Breast epithelium (tissue), 4 donors: ENCODE results near the gene FCN2. TPM values are rescaled to one million over a fixed set of nuclear protein-coding genes. Genes with fewer than 3 reads are reported as not detected.

Experiments used
- DNase-seq, 2 donors: peaks; one replicate each; pipeline ENCODE4 v3.0.0-alpha.2; 2019; ENCODE audit warnings: low spot score in 2 of 2
- H3K27ac ChIP-seq, 2 donors: fragments of 200-600 bp; sonication (generic) in 1 of 2; one replicate each; pipeline ENCODE4 v1.5.1; 2016 to 2019; ENCODE audit warnings: mild to moderate bottlenecking in 1 of 2
- H3K27me3 ChIP-seq, 2 donors: fragments of 200-600 bp; sonication (generic) in 1 of 2; one replicate each; pipeline versions ENCODE4 v1.5.1 to v1.6.0; 2017 to 2019; ENCODE audit warnings: control low read depth in 1 of 2, mild to moderate bottlenecking in 1 of 2
- H3K36me3 ChIP-seq: fragments of 200-600 bp; one replicate; pipeline ENCODE4 v1.5.1; 2019
- H3K4me1 ChIP-seq, 2 donors: fragments of 200-600 bp; sonication (generic); one replicate each; pipeline ENCODE4 v1.5.1; 2016 to 2019; ENCODE audit warnings: control low read depth in 1 of 2
- H3K4me3 ChIP-seq, 3 donors: fragments of 200-600 bp; sonication (generic); 1 replicate in 2 of 3; 2 replicates in 1 of 3; pipeline ENCODE4 v1.5.1; 2016 to 2019; ENCODE audit warnings: mild to moderate bottlenecking in 3 of 3, moderate library complexity in 2 of 3
- H3K9me3 ChIP-seq, 2 donors: fragments of 200-600 bp; sonication (generic) in 1 of 2; one replicate each; pipeline ENCODE4 v1.5.1; 2016 to 2019; ENCODE audit warnings: control low read depth in 1 of 2
- POLR2A ChIP-seq: fragments of 450-650 bp; IDR thresholded peaks from one replicate; pipeline ENCODE4 v1.6.1; 2016; ENCODE audit warnings: antibody characterized with exemption, mild to moderate bottlenecking, moderate library complexity
- POLR2AphosphoS5 ChIP-seq, 3 donors: sonication (generic); formaldehyde crosslinking; IDR thresholded peaks; one replicate each; pipeline ENCODE4 v1.6.1; 2017; ENCODE audit warnings: antibody characterized with exemption in 3 of 3
- intact Hi-C: fragments of 100-400 bp; cut with DNase I; formaldehyde crosslinking; loops from one replicate; pipeline ENCODE4 v1.15.1; 2023; ENCODE audit warnings: low total_unique reads
- total RNA-seq, 3 donors: library from RNA; depleted of rRNA; stranded (reverse); fragments of >200 nt; gene quantifications; one replicate each; pipeline ENCODE4 v1.1.0, GENCODE V29; 2016
- TF ChIP-seq, protein P1 (sequence below), 3 donors: fragments of 450-650 bp; IDR thresholded peaks; one replicate each; pipeline ENCODE4 v1.5.1; 2016 to 2017; ENCODE audit warnings: antibody characterized with exemption in 3 of 3, mild to moderate bottlenecking in 3 of 3, moderate library complexity in 3 of 3

FCN2 gene
- total RNA-seq, 3 donors from 2014 or later, result 0.73 to 2.0 (median 1.8) TPM

DNA sequence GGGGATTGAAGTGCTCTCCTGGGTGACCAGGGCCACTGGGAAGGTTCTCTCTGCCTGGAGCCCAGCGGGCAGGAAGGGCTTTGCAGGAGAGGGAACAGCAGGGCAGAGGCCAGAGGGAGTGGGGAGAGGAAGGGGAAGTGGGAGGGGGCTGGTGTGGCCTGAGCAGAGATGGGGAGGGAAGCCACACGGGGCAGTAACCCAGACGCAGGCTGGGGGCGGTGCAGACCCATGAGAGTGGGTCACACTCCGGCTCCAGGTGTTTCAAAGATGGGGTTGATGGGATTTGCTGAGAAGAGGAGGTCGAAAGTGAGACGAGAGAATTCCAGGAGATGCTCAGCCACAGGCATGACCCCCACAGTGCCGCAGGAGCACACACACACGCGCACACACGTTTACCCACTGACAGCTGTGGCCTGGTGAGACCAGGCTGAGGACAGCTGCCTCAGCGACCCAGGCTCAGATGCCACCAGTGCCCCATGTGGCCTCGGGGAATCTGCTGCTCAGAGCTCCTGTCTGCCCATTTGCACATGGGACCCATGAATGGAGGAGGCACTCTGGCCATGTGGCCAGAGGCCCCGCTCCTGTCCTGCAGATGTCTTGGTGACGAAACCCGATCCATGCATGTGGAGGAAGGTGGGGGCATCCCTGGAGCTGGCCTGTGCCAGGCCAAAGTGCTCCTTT lies 32.7 kb upstream of the FCN2 start:
- TF ChIP-seq, protein P1, sequence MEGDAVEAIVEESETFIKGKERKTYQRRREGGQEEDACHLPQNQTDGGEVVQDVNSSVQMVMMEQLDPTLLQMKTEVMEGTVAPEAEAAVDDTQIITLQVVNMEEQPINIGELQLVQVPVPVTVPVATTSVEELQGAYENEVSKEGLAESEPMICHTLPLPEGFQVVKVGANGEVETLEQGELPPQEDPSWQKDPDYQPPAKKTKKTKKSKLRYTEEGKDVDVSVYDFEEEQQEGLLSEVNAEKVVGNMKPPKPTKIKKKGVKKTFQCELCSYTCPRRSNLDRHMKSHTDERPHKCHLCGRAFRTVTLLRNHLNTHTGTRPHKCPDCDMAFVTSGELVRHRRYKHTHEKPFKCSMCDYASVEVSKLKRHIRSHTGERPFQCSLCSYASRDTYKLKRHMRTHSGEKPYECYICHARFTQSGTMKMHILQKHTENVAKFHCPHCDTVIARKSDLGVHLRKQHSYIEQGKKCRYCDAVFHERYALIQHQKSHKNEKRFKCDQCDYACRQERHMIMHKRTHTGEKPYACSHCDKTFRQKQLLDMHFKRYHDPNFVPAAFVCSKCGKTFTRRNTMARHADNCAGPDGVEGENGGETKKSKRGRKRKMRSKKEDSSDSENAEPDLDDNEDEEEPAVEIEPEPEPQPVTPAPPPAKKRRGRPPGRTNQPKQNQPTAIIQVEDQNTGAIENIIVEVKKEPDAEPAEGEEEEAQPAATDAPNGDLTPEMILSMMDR (IDR thresholded peaks at IDR 0.05), result no peak
- TF ChIP-seq POLR2A, result no peak
- TF ChIP-seq POLR2AphosphoS5 (IDR thresholded peaks at IDR 0.05), result no peak
- Histone ChIP-seq H3K27me3 (no peaks in the 10 kb centered on the region), H3K4me1 (no peaks in the 10 kb centered on the region), H3K4me3 (no peak overlapping the region), H3K27ac (no peak overlapping the region), H3K36me3 (no peaks in the 10 kb centered on the region), H3K9me3 (no peaks in the 10 kb centered on the region)
- intact Hi-C loops, result no loop called here
- no peak for DNase-seq

DNA sequence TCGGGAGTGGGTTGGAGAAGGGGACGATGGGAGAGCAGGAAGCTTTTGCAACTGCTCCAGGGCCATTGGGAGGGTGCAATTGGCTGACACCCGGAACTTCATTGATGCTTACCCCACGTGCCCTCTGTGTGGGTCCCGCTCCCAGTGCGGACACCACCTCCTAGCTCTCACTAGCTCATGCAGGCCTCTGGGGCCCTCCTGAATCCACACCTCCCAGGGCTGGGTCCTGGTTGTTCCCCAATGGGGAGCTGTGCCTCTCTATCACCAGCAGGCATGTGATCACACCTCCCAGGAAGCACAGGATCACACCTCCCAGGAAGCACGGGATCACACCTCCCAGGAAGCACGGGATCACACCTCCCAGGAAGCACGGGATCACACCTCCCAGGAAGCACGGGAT lies 32.1 kb upstream of the FCN2 start:
- TF ChIP-seq, protein P1 (IDR thresholded peaks at IDR 0.05), result no peak
- TF ChIP-seq POLR2A (no peak), POLR2AphosphoS5 (IDR thresholded peaks at IDR 0.05) (no peak)
- H3K9me3 ChIP-seq, result no peaks in the 10 kb centered on the region
- H3K36me3 ChIP-seq, result no peaks in the 10 kb centered on the region
- H3K4me3 ChIP-seq, result no peak overlapping the region
- H3K27me3 ChIP-seq, result no peaks in the 10 kb centered on the region
- no peaks in the 10 kb centered on the region for H3K4me1 ChIP-seq
- no peak for DNase-seq
- intact Hi-C loops, result no loop called here
- H3K27ac ChIP-seq, result no peak overlapping the region

DNA sequence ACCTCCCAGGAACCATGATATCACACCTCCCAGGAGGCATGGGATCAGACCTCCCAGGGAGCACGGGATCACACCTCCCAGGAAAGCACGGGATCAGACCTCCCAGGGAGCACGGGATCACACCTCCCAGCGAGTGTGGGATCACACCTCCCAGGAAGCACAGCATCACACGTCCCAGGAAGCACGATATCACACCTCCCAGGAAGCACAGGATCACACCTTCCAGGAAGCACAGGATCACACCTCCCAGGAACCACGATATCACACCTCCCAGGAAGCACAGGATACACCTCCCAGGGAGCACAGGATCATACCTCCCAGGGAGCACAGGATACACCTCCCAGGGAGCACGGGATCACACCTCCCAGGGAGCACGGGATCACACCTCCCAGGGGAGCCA lies 30.0 kb upstream of the FCN2 start:
- Histone ChIP-seq H3K36me3 (no peaks in the 10 kb centered on the region), H3K9me3 (no peaks in the 10 kb centered on the region), H3K27me3 (peaks cover 0 to 3% of the 10 kb centered on the region in 2 donors), H3K4me1 (no peaks in the 10 kb centered on the region), H3K4me3 (no peak overlapping the region), H3K27ac (no peak overlapping the region)
- intact Hi-C loops, result no loop called here
- DNase-seq, result no peak
- TF ChIP-seq POLR2AphosphoS5 (IDR thresholded peaks at IDR 0.05) (no peak), POLR2A (no peak)
- TF ChIP-seq, protein P1 (IDR thresholded peaks at IDR 0.05), result no peak

DNA sequence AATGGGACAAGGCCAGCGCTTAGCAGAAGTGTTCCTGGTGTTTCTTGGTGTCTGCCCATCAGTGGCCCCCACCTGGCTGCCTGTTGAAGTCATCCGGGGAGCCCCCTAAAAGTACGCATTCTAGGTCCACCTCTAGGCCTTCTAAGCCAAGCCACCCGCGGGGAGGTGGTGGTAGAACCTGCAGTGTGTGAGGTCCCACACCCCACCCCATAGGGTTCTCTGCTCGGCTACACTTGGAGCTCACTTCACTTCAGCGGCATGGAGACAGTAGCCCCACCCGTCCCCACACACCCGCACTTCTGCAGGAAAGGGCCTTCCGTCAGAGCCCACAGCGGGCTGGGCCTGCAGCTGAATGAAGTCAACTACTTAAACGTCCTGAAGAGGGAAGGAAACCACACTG lies 29.6 kb upstream of the FCN2 start:
- Histone ChIP-seq H3K27me3 (peaks cover 0 to 3% of the 10 kb centered on the region in 2 donors), H3K9me3 (no peaks in the 10 kb centered on the region), H3K27ac (no peak overlapping the region), H3K4me3 (no peak overlapping the region), H3K4me1 (no peaks in the 10 kb centered on the region), H3K36me3 (no peaks in the 10 kb centered on the region)
- TF ChIP-seq, protein P1 (IDR thresholded peaks at IDR 0.05), result no peak
- TF ChIP-seq POLR2A (no peak), POLR2AphosphoS5 (IDR thresholded peaks at IDR 0.05) (no peak)
- DNase-seq, result peak in 1 of 2 donors; percentile 12
- intact Hi-C loops, result no loop called here

DNA sequence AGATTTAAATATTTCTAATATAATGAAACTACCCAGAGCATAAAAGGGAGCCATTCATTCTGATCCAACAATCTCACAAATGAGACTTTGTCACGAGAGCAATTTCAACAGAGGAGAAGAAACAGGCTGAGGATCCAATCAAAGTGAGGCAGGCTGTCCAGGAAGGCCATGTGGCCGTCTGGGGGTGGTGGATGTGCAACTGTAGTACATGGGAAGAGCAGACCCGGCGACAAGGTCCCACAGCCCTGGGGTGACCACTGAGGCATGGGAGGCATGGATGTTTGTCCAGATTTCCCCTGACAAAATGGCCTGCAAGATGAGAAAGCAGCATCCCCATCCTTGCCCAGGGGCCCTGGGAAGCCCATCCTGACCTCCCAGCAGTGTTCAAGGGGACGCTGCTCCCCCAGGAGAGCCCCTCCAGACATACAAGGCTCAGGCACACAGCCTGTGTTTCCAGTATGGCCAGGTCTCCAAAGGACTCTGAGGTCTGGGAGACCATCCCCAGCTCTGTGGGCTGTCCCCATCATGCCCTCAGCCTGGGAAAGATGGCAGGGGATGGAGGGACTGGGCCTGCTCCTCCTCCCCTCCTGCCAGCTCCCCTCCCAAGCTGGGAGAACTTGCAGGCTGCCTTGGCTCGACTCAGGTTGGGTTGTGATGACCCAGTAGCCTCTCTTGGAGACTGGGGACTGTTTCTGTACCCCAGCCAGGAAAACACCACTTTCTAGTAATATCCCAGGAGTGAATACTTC lies 27.5 kb upstream of the FCN2 start:
- Histone ChIP-seq H3K27ac (no peak overlapping the region), H3K4me1 (no peaks in the 10 kb centered on the region), H3K9me3 (no peaks in the 10 kb centered on the region), H3K27me3 (peaks cover 0 to 3% of the 10 kb centered on the region in 2 donors), H3K4me3 (no peak overlapping the region), H3K36me3 (no peaks in the 10 kb centered on the region)
- TF ChIP-seq, protein P1 (IDR thresholded peaks at IDR 0.05), result no peak
- no peak for TF ChIP-seq POLR2AphosphoS5 (IDR thresholded peaks at IDR 0.05)
- TF ChIP-seq POLR2A, result no peak
- intact Hi-C loops, result no loop called here
- DNase-seq, result peak in 1 of 2 donors; percentile 12
